DMS53 treated with DMSO at 0.1 percent for 48 hours (cell line): ENCODE results near the gene PRRG2.
A peak's percentile ranks its signal among the peaks of the same experiment; 100 is the strongest.

Source experiments
- DNase-seq: peaks from one replicate; lab custom pipeline; 2025; ENCODE audit not compliant: unreplicated experiment; lab: John Stamatoyannopoulos, UW

Gene PRRG2

GRCh38 chr19:49637821-49638738, 57.0 kb downstream of the PRRG2 start:
- no peak for DNase-seq

GRCh38 chr19:49639401-49640112, 58.4 kb downstream of the PRRG2 start:
- DNase-seq = no peak

GRCh38 chr19:49640113-49640898, 59.2 kb downstream of the PRRG2 start, which contains the start of gene RRAS:
RRAS (minus strand) TSS chr19:49640143; CDS start chr19:49640098, 45 bp downstream.
- DNase-seq = peak; percentile 99
